Hematopoietic multipotent progenitor cell treated with erythropoietin and hydrocortisone succinate and interleukin-3 and kit ligand, for 17 days (in vitro differentiated cells): ENCODE results near the gene DCAF4.

ENCODE experiments used
- DNase-seq: peaks from one replicate; pipeline ENCODE4 v3.0.0-alpha.2; 2015; ENCODE audit warnings: low spot score

The DCAF4 gene

GRCh38 chr14:72926292-72927028, at the start of gene DCAF4:
Gene DCAF4, plus strand, starts transcription at chr14:72926464. Its CDS starts 11,515 bp downstream, at chr14:72937979.
- DNase-seq, result peak; percentile 79

GRCh38 chr14:72876710-72877063, 49.6 kb upstream of the DCAF4 start:
- DNase-seq, result no peak

- DNase-seq, result no peak
Measured at GRCh38 chr14:72878746-72879145, 47.5 kb upstream of the DCAF4 start.

GRCh38 chr14:72879431-72879830, 46.8 kb upstream of the DCAF4 start:
- no peak for DNase-seq

DNA sequence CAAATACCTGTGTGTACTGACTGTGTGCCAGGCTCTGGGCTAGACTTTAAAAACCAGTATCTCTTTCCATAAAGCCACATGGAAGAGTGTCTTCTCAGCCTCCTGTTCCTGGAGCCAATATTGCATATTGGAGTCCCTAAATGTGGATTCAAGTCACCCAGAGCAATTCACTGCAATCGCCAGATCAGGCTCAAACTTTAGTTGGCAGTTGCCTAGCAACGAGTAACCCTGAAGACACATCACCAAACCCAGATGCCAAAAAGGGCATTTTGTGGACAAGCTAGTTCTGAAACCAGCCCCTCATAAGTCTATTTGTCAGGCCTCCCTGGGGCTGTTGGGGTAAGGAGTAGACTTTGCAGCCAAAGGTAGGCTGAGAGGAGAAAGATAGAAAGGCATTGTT, 46.1 kb upstream of the DCAF4 start:
- no peak for DNase-seq

DNA sequence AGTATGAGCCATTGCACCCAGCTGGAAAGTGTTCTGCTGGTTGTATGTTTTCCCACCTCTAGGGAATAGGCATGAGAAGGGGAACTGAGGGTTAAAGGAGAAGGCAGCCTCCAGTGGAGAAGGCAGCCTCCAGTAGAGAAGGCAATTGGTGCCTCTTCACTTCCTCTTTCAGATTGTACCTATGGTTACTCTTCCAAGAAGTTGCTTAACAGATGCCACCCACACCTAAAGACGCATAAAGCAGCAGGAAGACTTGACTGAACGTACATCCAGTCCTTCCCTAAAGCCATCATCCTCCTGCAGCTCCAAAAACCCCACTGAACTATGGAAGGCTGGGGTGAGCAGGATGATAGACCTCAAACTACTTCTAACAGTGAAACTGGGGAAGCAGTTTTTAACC, 45.4 kb upstream of the DCAF4 start:
- no peak for DNase-seq

DNA sequence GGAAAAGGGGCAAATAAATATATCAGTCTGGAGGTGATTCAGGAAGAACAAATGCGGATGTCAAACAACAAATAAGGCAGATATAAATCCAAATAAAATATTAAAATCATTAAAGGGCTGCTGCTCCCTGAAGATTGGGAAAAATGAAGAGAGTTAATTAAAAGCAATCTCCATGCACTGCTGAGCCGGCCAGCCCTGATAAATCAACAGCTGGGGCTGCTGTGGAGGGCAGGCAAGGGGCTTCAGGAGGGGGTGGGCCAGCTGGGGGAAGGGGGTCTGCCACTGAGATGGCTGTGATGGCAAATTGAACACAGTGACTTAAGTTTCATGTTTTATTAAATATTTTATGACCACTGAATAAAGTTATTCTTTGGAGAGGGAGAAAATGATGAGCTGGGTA, 44.7 kb upstream of the DCAF4 start:
- no peak for DNase-seq

GRCh38 chr14:72882047-72882446, 44.2 kb upstream of the DCAF4 start:
- no peak for DNase-seq

GRCh38 chr14:72882463-72882862, 43.8 kb upstream of the DCAF4 start:
- DNase-seq, result no peak

DNA sequence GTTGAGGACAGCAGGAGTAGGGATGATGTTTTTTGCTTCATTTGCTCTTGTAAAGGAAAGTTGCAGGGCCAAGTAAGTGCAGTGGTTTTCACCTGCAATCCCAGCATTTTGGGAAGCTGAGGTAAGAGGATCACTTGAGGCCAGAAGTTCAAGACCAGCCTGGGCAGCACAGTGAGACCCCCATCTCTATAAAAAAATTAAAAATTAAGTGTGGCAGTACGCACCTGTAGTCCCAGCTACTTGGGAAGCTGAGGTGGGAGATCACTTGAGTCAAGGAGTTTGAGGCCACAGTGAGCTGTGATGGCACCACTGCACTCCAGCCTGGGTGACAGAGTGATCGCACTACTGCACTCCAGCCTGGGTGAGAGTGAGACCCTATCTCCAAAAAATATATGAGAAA, 43.2 kb upstream of the DCAF4 start:
- no peak for DNase-seq

DNA sequence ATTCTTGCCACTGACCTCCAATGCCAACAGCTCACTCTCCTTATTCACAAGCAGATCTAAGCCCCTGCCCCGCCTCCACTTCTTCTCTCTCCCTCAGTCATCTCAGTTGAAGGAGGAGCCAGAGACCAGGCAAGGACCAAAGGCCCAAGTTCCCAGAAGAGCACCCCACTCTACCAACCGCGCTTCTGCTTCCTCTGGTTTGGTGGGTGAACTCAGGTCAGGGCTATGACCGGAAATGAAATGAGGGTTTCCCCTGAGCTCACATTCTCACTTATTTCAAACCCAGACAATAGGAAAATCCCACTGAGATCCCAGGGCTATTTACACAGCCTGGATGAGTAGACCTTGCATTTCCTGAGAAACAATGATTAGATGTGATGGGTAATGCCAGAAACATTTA, 42.3 kb upstream of the DCAF4 start:
- DNase-seq, result no peak

- no peak for DNase-seq
Measured at GRCh38 chr14:72884386-72884785, 41.9 kb upstream of the DCAF4 start.

DNA sequence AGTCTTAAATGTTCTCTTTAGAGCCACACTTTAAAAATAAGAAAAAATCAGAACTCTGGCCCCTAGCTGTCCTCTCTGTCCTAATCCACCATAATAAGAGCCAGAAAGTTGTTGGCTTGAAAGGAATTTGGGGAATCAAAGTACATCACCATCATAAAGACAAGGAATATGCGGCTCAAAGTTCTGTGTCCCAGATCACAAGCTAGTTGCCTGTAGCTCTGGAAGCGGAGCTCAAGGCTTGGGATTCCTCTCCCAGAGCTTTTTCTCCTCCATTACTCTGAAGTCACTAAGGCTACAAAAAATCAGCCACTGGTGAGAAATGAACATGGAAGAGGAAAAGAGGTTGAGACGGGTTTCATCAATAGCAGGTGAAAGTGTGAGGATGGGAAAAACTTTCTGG, 38.8 kb upstream of the DCAF4 start:
- DNase-seq, result no peak

DNA sequence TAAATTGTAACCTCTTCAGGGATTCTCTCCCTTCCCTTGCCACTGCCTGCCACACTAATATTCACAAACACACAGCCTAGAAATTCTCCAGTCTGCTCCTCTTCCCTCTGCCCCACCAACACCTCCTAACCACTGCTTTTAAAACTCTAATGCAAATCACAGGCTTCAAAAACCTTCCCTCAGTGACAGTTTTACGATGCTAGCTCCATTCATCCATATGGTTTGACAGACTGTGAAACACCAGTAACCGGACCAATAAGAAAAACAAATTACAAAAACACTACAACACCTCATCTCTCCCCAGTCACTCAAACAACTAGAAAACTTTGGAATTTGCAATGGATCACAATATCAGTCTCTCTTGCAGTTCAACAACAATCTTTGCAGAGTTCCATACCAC, 38.1 kb upstream of the DCAF4 start:
- DNase-seq, result no peak

- no peak for DNase-seq
Measured at GRCh38 chr14:72888636-72889201, 37.5 kb upstream of the DCAF4 start.

- DNase-seq, result no peak
Measured at GRCh38 chr14:72889366-72889765, 36.9 kb upstream of the DCAF4 start.

GRCh38 chr14:72891666-72892102, 34.6 kb upstream of the DCAF4 start:
- DNase-seq, result no peak

GRCh38 chr14:72892103-72892878, 34.0 kb upstream of the DCAF4 start:
- no peak for DNase-seq

GRCh38 chr14:72892879-72893635, 33.2 kb upstream of the DCAF4 start:
- no peak for DNase-seq

GRCh38 chr14:72893636-72894322, 32.5 kb upstream of the DCAF4 start, which contains the start of gene DPF3:
Gene DPF3, minus strand, starts transcription at chr14:72894101. Its CDS starts 13 bp downstream, at chr14:72894088.
- DNase-seq, result peak; percentile 88

- DNase-seq, result no peak
Measured at GRCh38 chr14:72894323-72894622, 32.0 kb upstream of the DCAF4 start.
